SU-DHL-6 (cell line): ENCODE results near the gene SLC6A8.

ENCODE experiments used
- EZH2phosphoT487 ChIP-seq: fragments of 200-600 bp; sonication (generic), shearing (Covaris generic); conservative IDR thresholded peaks from 2 replicates; pipeline ENCODE4 v1.6.1; 2018; ENCODE audit warnings: mild to moderate bottlenecking, antibody characterized with exemption, low read length, moderate library complexity, mixed read lengths
- TF ChIP-seq, protein P1 (sequence below): fragments of 200-600 bp; sonication (generic); IDR thresholded peaks from one replicate; pipeline ENCODE4 v1.5.1; 2017; ENCODE audit warnings: antibody characterized with exemption, mild to moderate bottlenecking, low read length, moderate library complexity; ENCODE audit not compliant: insufficient read depth, poor library complexity, severe bottlenecking

DNA sequence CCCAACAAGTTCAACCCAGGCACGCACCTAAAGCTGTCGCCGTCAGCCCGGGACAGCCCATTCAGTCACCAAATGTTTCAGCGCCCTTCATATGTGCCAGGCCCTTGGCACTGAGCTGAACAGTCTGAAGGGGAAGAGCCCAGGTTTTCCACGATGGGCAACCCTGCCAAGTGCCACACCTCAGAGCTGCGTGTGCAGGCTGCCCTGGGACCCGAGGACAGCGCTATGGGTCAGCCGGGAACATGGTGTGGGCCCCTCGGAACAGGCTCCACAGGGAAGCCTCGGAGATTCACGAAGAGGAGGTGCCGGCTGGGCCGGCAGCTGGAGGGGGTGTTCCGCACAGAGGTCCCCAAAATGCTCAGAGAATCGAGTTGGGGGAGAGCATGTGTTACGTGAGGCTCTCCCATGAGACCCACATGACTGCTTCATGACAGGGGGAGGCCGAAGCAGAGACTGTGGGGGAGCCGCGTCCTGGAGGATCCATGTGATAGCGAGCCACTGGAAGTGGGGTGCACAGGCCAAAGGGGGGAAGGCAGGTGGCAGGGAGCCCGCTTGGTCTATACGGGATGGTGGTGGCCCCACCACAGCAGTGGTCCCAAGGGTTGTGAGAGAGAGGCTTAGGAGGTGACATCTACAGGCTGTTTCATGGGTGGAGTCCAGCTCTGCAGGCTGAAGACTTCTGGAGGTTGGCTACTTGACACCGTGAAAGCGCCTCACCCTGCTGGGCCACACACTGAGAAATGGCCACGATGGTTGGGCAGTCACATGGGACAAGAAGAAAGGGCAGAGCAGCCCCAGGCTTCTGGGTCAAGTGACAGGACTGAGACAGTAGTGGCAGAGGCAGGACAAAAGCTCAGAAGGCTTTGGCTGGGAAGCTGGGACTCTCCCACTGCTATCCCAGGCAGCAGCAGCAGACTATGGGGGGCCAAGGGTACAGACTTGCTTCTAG lies 22.3 kb downstream of the SLC6A8 start:
- no peak for TF ChIP-seq EZH2phosphoT487
- TF ChIP-seq, protein P1, sequence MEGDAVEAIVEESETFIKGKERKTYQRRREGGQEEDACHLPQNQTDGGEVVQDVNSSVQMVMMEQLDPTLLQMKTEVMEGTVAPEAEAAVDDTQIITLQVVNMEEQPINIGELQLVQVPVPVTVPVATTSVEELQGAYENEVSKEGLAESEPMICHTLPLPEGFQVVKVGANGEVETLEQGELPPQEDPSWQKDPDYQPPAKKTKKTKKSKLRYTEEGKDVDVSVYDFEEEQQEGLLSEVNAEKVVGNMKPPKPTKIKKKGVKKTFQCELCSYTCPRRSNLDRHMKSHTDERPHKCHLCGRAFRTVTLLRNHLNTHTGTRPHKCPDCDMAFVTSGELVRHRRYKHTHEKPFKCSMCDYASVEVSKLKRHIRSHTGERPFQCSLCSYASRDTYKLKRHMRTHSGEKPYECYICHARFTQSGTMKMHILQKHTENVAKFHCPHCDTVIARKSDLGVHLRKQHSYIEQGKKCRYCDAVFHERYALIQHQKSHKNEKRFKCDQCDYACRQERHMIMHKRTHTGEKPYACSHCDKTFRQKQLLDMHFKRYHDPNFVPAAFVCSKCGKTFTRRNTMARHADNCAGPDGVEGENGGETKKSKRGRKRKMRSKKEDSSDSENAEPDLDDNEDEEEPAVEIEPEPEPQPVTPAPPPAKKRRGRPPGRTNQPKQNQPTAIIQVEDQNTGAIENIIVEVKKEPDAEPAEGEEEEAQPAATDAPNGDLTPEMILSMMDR: no peak
